HG02943 (cell line): ENCODE results near the gene NUAK1.

Experiments used
- ATAC-seq: cut with Tn5 transposase; IDR thresholded peaks from one replicate; pipeline ENCODE4 v1.9.1; 2021; ENCODE audit warnings: mild to moderate bottlenecking, low read depth, moderate library complexity; ENCODE audit not compliant: unreplicated experiment

The NUAK1 gene

GRCh38 chr12:106039646-106040404 lies 98.9 kb downstream of the NUAK1 start:
- ATAC-seq = no peak

DNA sequence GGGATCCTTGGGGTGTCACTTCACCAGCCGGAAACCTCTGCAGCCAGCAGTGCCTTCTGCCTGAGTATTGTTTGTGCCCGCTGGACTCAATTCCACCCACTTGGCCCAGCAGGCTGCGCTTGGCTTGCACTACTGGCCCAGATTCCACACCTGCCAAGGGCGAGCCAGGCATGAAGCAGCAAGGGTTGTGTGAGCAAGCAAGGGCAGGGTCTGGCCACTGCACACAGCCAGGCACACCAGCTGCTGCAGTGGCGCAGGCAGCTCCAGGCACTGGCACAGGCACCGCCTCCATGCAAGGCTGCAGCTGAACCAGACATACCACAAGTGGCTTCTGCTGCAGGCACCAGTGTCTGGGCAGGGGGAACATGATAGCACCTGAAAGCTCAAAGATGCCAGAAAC lies 99.5 kb downstream of the NUAK1 start:
- ATAC-seq = no peak

DNA sequence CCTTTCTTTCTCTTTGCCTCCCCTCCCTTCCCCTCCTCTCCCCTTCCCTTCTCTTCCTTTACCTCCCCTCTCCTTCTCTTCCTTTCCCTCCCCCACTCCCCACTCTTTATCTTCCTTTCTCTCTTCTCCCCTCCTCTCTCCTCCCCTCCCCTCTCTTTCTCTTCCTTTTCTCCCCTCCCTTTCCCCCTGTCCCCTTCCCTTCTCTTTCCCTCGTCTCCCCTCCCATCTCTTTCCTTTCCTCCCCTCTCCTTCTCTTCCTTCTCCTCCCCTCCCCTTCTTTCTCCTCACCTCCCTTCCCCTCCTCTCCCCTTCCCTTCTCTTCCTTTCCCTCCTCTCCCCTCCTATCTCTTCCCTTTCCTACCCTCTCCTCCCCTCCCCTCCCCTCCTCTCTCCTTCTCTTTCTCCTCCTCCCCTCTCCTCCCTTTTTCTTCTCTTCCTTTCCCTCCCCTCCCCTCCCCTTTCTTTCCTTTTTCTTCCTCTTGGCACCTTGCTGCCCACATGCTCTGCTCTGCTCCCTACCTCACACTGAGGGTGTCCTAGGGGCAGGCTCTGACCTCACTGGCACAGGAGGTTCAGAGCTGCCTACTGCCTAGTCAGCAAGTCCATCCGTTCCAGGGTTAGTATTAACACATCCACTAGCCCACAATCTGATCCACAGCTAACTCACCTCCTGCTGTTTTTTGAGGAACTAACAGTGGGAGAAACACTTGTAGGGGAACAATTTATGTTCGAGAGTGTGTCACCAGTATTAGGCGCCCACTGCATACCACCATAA lies 101.0 kb downstream of the NUAK1 start:
- ATAC-seq = no peak

GRCh38 chr12:106035421-106035820 lies 103.3 kb downstream of the NUAK1 start:
- no peak for ATAC-seq

GRCh38 chr12:106034316-106034715 lies 104.4 kb downstream of the NUAK1 start:
- no peak for ATAC-seq

DNA sequence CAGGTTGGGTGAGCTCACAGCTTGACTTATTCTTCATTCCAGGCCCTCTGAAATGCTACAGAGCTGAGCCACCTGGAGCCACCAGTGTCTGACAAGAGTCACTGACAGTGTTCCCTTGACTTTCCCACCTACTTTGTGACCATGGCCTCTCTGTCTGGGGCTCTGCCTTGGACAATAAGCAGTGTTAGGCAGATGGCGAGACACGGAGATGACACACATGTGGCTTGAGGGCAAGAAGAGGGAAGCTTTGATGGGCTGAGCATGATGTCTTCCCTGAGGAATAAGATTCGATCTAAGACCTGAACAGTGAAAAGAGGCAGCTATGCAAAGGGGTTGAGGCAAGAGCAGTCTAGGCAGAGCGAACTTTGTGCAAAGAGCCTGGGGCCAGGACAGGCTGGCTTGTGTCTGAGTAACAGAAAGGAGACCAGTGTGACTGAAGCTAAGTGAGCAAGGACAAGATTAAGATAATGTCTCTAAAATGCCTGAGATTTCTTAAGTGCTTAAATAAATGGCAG lies 105.5 kb downstream of the NUAK1 start:
- ATAC-seq = no peak

DNA sequence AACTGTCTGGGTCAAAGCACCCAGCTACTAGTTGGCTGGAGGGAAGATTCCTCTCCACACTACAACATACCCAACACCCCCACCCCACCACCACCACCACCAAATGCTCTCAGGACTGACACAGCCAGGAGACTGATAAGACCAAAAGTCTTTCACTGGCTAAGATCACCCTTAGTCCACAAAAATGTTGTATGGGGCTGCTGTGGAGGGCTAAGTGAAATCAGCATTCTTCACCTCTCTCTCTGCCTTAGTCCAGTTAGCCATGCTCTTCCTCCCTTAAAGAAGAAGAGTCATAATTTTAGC lies 106.2 kb downstream of the NUAK1 start:
- ATAC-seq = no peak

- ATAC-seq = no peak
Measured at GRCh38 chr12:106031761-106032622, 106.8 kb downstream of the NUAK1 start.

DNA sequence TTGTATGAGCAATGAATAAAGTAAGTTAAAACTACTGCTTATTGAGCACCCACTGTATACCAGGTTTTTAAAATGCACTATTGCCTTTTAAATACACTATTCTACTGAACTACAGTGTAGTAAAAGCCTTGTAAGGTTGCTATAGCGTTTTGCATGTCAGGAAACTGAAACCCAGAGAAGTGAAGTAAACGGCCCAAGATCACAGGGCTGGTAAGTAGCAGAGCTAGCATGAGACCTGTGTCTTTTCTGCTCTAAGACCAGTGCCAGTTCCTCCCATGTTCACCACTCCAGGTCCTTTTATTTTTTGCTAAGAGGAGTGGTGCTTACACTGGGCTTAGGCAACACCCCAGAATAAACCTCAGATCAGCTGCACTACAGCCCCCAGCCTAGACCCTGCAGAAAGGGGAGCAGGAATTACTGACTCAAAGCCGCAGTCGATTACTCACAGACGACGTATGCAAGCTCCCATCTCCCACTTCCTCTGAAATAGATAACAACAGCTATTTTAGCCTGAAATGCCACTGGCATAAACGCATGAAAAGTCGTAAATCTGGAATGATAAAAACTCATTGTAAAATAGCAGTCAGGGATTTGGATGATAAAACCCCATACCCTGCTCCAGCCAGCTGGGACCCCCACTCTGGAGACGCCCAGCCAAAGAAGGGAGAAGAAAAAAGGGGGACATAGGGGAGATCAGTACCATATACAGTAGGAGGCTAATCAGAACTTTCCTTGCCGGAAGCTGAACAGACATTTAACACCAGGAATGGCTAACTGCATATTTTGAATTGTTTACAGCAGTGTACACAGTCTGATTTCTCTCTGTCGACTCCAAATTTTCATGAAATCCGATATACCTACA lies 108.3 kb downstream of the NUAK1 start:
- ATAC-seq = no peak

- ATAC-seq = no peak
Measured at GRCh38 chr12:106029532-106029931, 109.2 kb downstream of the NUAK1 start.

GRCh38 chr12:106027911-106028310 lies 110.8 kb downstream of the NUAK1 start:
- no peak for ATAC-seq

DNA sequence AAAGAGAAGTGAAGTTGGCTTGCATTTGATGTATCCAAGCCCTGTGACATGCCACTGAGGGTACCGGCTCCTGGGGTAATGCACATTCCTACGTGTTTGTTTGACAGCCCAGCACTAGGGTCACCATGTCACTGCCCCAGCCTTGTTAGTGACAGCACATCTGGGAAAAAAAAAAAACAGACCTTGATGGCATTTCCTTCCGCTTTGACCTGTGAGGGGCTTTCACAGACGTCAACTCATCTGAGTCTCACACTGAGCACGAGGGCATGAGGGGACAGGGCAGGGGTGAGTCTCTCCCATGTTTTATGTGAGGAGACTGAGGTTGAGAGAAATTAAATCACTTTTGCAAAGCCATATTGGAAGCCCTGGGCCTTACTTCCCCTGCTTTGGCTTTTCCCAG lies 111.5 kb downstream of the NUAK1 start:
- no peak for ATAC-seq

GRCh38 chr12:106025129-106025528 lies 113.6 kb downstream of the NUAK1 start:
- ATAC-seq = no peak

- ATAC-seq = no peak
Measured at GRCh38 chr12:106023039-106023438, 115.7 kb downstream of the NUAK1 start.

DNA sequence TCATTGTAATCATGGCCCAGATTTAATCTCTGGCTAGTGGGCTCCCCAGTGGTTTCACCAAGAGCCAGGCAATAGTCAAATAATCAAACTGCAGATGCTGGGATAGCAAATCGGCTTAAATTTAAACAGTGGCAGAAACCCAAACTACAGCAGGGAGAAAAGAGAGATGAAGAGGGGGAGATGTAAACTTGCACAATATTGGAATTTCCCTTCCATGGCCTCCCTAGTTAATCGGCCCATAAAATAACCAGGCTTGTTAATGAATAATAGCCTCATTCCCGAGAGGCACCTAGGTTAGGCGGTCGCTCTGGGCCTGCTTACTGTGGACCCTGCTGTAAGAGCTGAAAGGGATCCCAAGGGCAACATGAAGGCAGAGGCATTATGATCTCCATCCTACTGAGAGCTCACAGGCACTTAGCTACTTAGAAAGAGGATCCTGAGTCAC lies 116.2 kb downstream of the NUAK1 start:
- no peak for ATAC-seq

DNA sequence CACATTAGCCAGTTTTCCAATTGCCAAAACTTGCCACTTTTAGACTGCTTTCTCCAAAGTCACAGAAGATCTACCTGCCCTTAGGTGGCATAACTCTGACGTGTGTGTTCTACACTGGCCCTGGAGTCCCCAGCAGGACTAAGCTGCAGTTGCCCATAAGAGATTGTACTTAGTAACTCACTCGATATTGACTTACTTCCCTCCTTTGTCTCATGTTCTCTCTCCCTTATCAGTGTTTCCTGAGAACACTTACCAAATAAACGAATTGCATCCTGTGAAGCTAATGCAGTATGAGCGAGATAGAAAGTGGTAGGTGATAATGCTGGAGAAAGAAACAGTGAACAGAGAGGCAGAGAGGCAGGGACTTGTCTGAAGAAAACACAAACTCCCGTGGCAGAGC lies 117.2 kb downstream of the NUAK1 start:
- ATAC-seq = no peak

DNA sequence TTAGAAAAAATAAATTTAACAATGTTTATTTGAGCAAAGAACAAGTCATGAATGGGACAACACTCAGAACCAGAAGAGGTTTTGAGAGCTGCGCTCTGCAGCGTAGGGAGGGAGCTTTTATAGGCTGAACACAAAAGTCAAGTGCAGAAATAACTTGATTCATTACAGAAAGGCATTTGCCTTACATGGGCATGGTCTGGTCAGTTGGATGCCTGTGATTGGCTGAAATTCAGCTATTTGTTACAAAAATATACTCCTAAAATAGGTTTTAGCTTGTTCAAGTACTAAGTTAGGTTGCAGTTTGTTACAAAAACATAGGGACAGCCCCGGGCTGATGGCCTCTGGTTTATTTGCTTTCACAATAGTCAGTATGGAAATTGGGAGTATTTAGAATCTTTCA lies 118.0 kb downstream of the NUAK1 start:
- ATAC-seq = no peak

DNA sequence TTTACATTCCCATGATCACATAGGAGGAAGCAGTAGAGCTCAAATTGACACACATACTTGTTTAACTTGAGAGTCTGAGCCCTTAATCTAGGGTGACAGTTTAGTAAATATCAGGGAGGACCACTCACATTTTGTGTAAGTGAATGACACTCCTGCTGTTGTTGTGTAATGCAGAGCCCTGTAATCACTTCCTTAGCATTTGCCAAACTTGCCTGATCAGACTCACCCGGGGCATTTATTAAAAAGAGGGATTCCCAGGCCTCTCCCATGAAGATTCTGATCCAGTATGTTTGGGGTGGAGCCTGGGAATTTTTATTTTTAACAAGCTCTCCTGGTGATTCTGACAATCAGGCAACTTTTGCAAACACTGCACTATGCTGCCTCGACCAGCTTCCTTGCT lies 119.6 kb downstream of the NUAK1 start:
- no peak for ATAC-seq

DNA sequence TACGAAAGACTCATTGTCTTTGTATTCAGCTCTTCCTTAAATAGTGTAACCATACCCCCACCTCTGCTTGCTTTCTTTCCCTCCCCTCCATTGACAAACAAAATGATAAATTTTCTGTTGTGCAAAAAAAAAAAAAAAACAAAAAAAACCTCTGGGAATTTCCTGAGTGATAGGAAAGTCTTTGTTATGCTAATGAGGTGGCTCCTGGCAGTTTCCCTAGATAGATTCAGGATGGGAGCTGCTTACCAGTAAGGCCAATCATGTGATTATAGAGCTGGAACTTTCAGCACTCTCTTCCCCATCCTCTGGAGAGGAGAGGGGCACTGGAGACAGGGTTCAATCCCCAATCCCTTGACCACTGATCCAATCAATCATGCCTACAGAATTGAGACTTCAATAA lies 120.5 kb downstream of the NUAK1 start:
- ATAC-seq = no peak
